ENCODE data around the gene MAFF. TPM values are rescaled to one million over a fixed set of nuclear protein-coding genes. Genes with fewer than 3 reads are reported as not detected.

The MAFF gene
- polyA plus RNA-seq, 1 donor from 2014 or later, result 2.1 TPM

DNA sequence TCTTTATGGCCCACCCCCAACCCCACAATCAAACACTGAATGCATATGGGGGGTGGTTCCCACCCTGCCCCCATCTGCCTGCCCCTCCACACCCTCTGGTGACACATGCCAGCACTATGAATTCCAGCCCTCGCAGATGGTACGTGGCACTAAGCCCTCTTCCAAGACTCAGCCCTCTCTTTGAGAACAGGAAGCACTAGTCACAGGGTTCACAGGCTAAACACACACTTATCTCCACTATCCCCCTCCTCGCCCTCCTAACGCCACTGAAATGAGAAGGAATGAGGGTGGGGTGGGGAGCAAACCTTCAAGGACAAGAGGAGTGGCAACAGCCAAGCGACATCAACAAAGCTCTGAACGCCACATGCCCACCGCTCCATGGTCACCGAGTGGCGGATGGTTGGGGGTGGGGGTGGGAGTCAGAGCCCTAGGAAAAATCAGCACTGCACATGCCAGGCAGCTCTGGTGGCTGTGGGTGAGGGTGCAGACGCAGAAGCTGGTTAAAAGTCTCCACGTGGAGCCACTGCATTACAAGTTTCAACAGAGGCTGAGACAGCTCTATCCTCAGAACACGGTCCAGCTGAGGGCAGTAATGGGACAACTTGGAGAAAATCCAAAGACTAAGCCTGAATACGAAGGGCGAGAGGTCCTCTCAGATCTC lies 37.4 kb downstream of the MAFF start:
- no peaks in the 10 kb centered on the region for H4K20me1 ChIP-seq (ENCODE audit: insufficient read depth)
- no peak overlapping the region for H3K27ac ChIP-seq (ENCODE audit: low read length)
- no peak overlapping the region for H3K4me2 ChIP-seq (ENCODE audit: low read length)
- no peak for TF ChIP-seq EP300 (conservative IDR thresholded peaks at IDR 0.05; ENCODE audit: poor library complexity, severe bottlenecking)
- TF ChIP-seq, protein P1, sequence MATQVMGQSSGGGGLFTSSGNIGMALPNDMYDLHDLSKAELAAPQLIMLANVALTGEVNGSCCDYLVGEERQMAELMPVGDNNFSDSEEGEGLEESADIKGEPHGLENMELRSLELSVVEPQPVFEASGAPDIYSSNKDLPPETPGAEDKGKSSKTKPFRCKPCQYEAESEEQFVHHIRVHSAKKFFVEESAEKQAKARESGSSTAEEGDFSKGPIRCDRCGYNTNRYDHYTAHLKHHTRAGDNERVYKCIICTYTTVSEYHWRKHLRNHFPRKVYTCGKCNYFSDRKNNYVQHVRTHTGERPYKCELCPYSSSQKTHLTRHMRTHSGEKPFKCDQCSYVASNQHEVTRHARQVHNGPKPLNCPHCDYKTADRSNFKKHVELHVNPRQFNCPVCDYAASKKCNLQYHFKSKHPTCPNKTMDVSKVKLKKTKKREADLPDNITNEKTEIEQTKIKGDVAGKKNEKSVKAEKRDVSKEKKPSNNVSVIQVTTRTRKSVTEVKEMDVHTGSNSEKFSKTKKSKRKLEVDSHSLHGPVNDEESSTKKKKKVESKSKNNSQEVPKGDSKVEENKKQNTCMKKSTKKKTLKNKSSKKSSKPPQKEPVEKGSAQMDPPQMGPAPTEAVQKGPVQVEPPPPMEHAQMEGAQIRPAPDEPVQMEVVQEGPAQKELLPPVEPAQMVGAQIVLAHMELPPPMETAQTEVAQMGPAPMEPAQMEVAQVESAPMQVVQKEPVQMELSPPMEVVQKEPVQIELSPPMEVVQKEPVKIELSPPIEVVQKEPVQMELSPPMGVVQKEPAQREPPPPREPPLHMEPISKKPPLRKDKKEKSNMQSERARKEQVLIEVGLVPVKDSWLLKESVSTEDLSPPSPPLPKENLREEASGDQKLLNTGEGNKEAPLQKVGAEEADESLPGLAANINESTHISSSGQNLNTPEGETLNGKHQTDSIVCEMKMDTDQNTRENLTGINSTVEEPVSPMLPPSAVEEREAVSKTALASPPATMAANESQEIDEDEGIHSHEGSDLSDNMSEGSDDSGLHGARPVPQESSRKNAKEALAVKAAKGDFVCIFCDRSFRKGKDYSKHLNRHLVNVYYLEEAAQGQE (IDR thresholded peaks at IDR 0.05; ENCODE audit: borderline replicate concordance), result no peak
- no peak for TF ChIP-seq MXI1 (conservative IDR thresholded peaks at IDR 0.05; ENCODE audit: poor library complexity, severe bottlenecking)
- TF ChIP-seq RAD21 (conservative IDR thresholded peaks at IDR 0.05), result no peak
- no peak for TF ChIP-seq SMC3 (conservative IDR thresholded peaks at IDR 0.05; ENCODE audit: poor library complexity)
- TF ChIP-seq, protein P2, sequence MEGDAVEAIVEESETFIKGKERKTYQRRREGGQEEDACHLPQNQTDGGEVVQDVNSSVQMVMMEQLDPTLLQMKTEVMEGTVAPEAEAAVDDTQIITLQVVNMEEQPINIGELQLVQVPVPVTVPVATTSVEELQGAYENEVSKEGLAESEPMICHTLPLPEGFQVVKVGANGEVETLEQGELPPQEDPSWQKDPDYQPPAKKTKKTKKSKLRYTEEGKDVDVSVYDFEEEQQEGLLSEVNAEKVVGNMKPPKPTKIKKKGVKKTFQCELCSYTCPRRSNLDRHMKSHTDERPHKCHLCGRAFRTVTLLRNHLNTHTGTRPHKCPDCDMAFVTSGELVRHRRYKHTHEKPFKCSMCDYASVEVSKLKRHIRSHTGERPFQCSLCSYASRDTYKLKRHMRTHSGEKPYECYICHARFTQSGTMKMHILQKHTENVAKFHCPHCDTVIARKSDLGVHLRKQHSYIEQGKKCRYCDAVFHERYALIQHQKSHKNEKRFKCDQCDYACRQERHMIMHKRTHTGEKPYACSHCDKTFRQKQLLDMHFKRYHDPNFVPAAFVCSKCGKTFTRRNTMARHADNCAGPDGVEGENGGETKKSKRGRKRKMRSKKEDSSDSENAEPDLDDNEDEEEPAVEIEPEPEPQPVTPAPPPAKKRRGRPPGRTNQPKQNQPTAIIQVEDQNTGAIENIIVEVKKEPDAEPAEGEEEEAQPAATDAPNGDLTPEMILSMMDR (IDR thresholded peaks at IDR 0.05; ENCODE audit: poor library complexity, severe bottlenecking), result no peak
- no peak for TF ChIP-seq EZH2 (IDR thresholded peaks at IDR 0.05; ENCODE audit: borderline replicate concordance, insufficient read depth, low read length, poor library complexity, severe bottlenecking)
- TF ChIP-seq POLR2AphosphoS5 (IDR thresholded peaks at IDR 0.05), result no peak
- no peak for TF ChIP-seq TAF1 (IDR thresholded peaks at IDR 0.05; ENCODE audit: low read depth)
- H2AFZ ChIP-seq (ENCODE audit: low read depth, low read length), result no peak overlapping the region
- H3K9me3 ChIP-seq (ENCODE audit: low read length), result no peaks in the 10 kb centered on the region
- no peak overlapping the region for H3K4me3 ChIP-seq (ENCODE audit: low read length)
- H3K9me2 ChIP-seq (ENCODE audit: insufficient read depth, low read length), result no peaks in the 10 kb centered on the region
- H3K27me3 ChIP-seq (ENCODE audit: insufficient read depth, low read depth, low read length), result no peaks in the 10 kb centered on the region
- no peak overlapping the region for H3K9ac ChIP-seq (ENCODE audit: low read length)
- H3F3A ChIP-seq (ENCODE audit: insufficient read depth, low read length, poor library complexity, severe bottlenecking), result no peaks in the 10 kb centered on the region
- H3K36me3 ChIP-seq (ENCODE audit: insufficient read depth, low read length), result no peaks in the 10 kb centered on the region
- no peaks in the 10 kb centered on the region for H3K79me2 ChIP-seq (replicated peaks; ENCODE audit: insufficient read depth, low read length)

DNA sequence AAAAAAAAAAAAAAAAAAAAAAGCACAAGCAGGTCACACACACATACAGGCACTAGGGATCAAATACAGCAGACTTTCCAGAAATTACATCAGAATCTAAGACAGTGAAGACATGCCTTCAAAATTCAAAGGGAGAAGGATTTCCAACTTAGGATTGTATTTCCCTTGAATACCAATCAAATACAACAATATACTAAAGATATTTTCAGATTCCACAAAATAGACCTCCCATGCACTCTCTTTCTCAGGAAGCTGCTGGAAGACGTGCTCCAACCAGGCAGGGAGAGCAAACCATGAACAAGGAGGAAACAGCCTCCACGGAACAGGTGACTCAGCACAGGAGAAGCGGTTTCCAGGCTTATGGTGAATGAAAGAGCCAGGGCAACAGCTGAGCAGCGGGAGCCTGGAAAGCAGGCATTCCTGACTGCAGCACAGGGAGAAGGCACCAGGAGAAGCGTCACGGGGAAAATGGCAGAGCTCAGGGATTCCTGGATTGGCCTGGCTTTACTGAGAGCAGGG lies 39.0 kb downstream of the MAFF start:
- no peak overlapping the region for H3K9ac ChIP-seq (ENCODE audit: low read length)
- H3K79me2 ChIP-seq (replicated peaks; ENCODE audit: insufficient read depth, low read length), result no peaks in the 10 kb centered on the region
- H3K4me2 ChIP-seq (ENCODE audit: low read length), result no peak overlapping the region
- no peak overlapping the region for H2AFZ ChIP-seq (ENCODE audit: low read depth, low read length)
- no peaks in the 10 kb centered on the region for H3K36me3 ChIP-seq (ENCODE audit: insufficient read depth, low read length)
- H3K27me3 ChIP-seq (ENCODE audit: insufficient read depth, low read depth, low read length), result no peaks in the 10 kb centered on the region
- no peak overlapping the region for H3K4me3 ChIP-seq (ENCODE audit: low read length)
- TF ChIP-seq EP300 (conservative IDR thresholded peaks at IDR 0.05; ENCODE audit: poor library complexity, severe bottlenecking), result no peak
- TF ChIP-seq, protein P1 (IDR thresholded peaks at IDR 0.05; ENCODE audit: borderline replicate concordance), result no peak
- TF ChIP-seq SMC3 (conservative IDR thresholded peaks at IDR 0.05; ENCODE audit: poor library complexity), result no peak
- TF ChIP-seq RAD21 (conservative IDR thresholded peaks at IDR 0.05), result no peak
- no peak for TF ChIP-seq EZH2 (IDR thresholded peaks at IDR 0.05; ENCODE audit: borderline replicate concordance, insufficient read depth, low read length, poor library complexity, severe bottlenecking)
- no peak for TF ChIP-seq MXI1 (conservative IDR thresholded peaks at IDR 0.05; ENCODE audit: poor library complexity, severe bottlenecking)
- no peak for TF ChIP-seq POLR2AphosphoS5 (IDR thresholded peaks at IDR 0.05)
- TF ChIP-seq TAF1 (IDR thresholded peaks at IDR 0.05; ENCODE audit: low read depth), result no peak
- TF ChIP-seq, protein P2 (IDR thresholded peaks at IDR 0.05; ENCODE audit: poor library complexity, severe bottlenecking), result no peak
- no peaks in the 10 kb centered on the region for H4K20me1 ChIP-seq (ENCODE audit: insufficient read depth)
- H3K9me3 ChIP-seq (ENCODE audit: low read length), result no peaks in the 10 kb centered on the region
- H3F3A ChIP-seq (ENCODE audit: insufficient read depth, low read length, poor library complexity, severe bottlenecking), result no peaks in the 10 kb centered on the region
- H3K9me2 ChIP-seq (ENCODE audit: insufficient read depth, low read length), result no peaks in the 10 kb centered on the region
- no peak overlapping the region for H3K27ac ChIP-seq (ENCODE audit: low read length)

Data from neural cell (in vitro differentiated cells).